Activated naive CD4-positive, alpha-beta T cell treated with anti-CD3 and anti-CD28 coated beads, Interleukin-2, amount 10 ng/mL, durations not matched to agents 7 days and 5 days (primary cell): ENCODE results near the gene TCP11L1.

Experiments
- CTCF ChIA-PET: fragments of 350-600 bp; sonication (Branson Sonifier 250); formaldehyde crosslinking; loops from one replicate; lab custom pipeline; 2021; ENCODE audit warnings: antibody characterized with exemption; lab: Charles Lee
- DNase-seq: peaks from one replicate; pipeline ENCODE4 v3.0.0-alpha.2; 2020
- H3K27ac Mint-ChIP-seq: one replicate; pipeline ENCODE4 v1.8.0; 2021; ENCODE audit warnings: mild to moderate bottlenecking, moderate library complexity, mixed read lengths
- H3K27me3 Mint-ChIP-seq: one replicate; pipeline ENCODE4 v1.8.0; 2021; ENCODE audit warnings: mild to moderate bottlenecking, mixed read lengths
- H3K36me3 Mint-ChIP-seq: one replicate; pipeline ENCODE4 v1.8.0; 2021; ENCODE audit warnings: mixed read lengths
- H3K4me1 Mint-ChIP-seq: one replicate; pipeline ENCODE4 v1.8.0; 2021; ENCODE audit warnings: mixed read lengths
- H3K4me3 Mint-ChIP-seq: one replicate; pipeline ENCODE4 v1.8.0; 2021; ENCODE audit warnings: mild to moderate bottlenecking, moderate library complexity, mixed read lengths
- H3K9me3 Mint-ChIP-seq: one replicate; pipeline ENCODE4 v1.8.0; 2021; ENCODE audit warnings: mixed read lengths

TCP11L1 gene

GRCh38 chr11:33039274-33040032 is at the start of gene TCP11L1:
Gene TCP11L1 (plus strand): TSS chr11:33039572. CDS start chr11:33043774, 4,202 bp downstream.
- H3K4me3 Mint-ChIP-seq: peak within 1 kb of the TSS; percentile 89
- H3K4me1 Mint-ChIP-seq: peaks cover 22% of the 10 kb centered on the region
- peak; percentile 87 for DNase-seq
- H3K9me3 Mint-ChIP-seq: no peaks in the 10 kb centered on the region
- H3K36me3 Mint-ChIP-seq: peaks cover 4% of the 10 kb centered on the region
- H3K27ac Mint-ChIP-seq: peak within 1 kb of the TSS; percentile 91
- H3K27me3 Mint-ChIP-seq: peaks cover 19% of the 10 kb centered on the region
- CTCF ChIA-PET: interaction anchor here (1.0 to 2.0 kb wide), 5 partner anchors 12 to 147 kb away, joined by 3 to 8 read pairs (median 4); partner anchors contain the start of gene QSER1

GRCh38 chr11:32990481-32990880 is 48.9 kb upstream of the TCP11L1 start:
- H3K27ac Mint-ChIP-seq: no peak overlapping the region
- no peak overlapping the region for H3K4me3 Mint-ChIP-seq
- CTCF ChIA-PET: no interaction called here
- no peaks in the 10 kb centered on the region for H3K4me1 Mint-ChIP-seq
- H3K9me3 Mint-ChIP-seq: peaks cover 5% of the 10 kb centered on the region
- DNase-seq: no peak
- peaks cover 30% of the 10 kb centered on the region for H3K27me3 Mint-ChIP-seq
- no peaks in the 10 kb centered on the region for H3K36me3 Mint-ChIP-seq

- Mint-ChIP-seq H3K27me3 (peaks cover 37% of the 10 kb centered on the region), H3K27ac (no peak overlapping the region), H3K9me3 (peaks cover 5% of the 10 kb centered on the region), H3K4me1 (no peaks in the 10 kb centered on the region), H3K36me3 (no peaks in the 10 kb centered on the region), H3K4me3 (no peak overlapping the region)
- DNase-seq: no peak
- CTCF ChIA-PET: no interaction called here
These were observed 47.9 kb upstream of the TCP11L1 start for GRCh38 chr11:32991427-32991826.

GRCh38 chr11:32991898-32992297 is 47.5 kb upstream of the TCP11L1 start:
- no peak overlapping the region for H3K4me3 Mint-ChIP-seq
- peaks cover 5% of the 10 kb centered on the region for H3K9me3 Mint-ChIP-seq
- H3K36me3 Mint-ChIP-seq: no peaks in the 10 kb centered on the region
- H3K27ac Mint-ChIP-seq: no peak overlapping the region
- CTCF ChIA-PET: no interaction called here
- peaks cover 37% of the 10 kb centered on the region for H3K27me3 Mint-ChIP-seq
- no peaks in the 10 kb centered on the region for H3K4me1 Mint-ChIP-seq
- no peak for DNase-seq

GRCh38 chr11:33000181-33000580 is 39.2 kb upstream of the TCP11L1 start:
- peaks cover 71% of the 10 kb centered on the region for H3K27me3 Mint-ChIP-seq
- H3K9me3 Mint-ChIP-seq: peaks cover 2% of the 10 kb centered on the region
- H3K27ac Mint-ChIP-seq: no peak overlapping the region
- CTCF ChIA-PET: interaction anchor here (1.2 kb wide), 1 partner anchor 65 kb away, joined by 3 read pairs; no protein-coding TSS in a partner anchor
- H3K4me3 Mint-ChIP-seq: no peak overlapping the region
- DNase-seq: no peak
- H3K36me3 Mint-ChIP-seq: no peaks in the 10 kb centered on the region
- H3K4me1 Mint-ChIP-seq: peaks cover 12% of the 10 kb centered on the region

GRCh38 chr11:33001281-33001680 is 38.1 kb upstream of the TCP11L1 start:
- DNase-seq: no peak
- Mint-ChIP-seq H3K9me3 (peaks cover 2% of the 10 kb centered on the region), H3K27me3 (peaks cover 68% of the 10 kb centered on the region), H3K36me3 (no peaks in the 10 kb centered on the region), H3K4me3 (no peak overlapping the region), H3K27ac (no peak overlapping the region), H3K4me1 (peaks cover 23% of the 10 kb centered on the region)
- CTCF ChIA-PET: no interaction called here

- H3K4me3 Mint-ChIP-seq: no peak overlapping the region
- no peak overlapping the region for H3K27ac Mint-ChIP-seq
- H3K4me1 Mint-ChIP-seq: peaks cover 28% of the 10 kb centered on the region
- H3K36me3 Mint-ChIP-seq: no peaks in the 10 kb centered on the region
- H3K27me3 Mint-ChIP-seq: peaks cover 75% of the 10 kb centered on the region
- DNase-seq: no peak
- H3K9me3 Mint-ChIP-seq: peaks cover 2% of the 10 kb centered on the region
- CTCF ChIA-PET: no interaction called here
These were observed 37.4 kb upstream of the TCP11L1 start for GRCh38 chr11:33001751-33002542.

- Mint-ChIP-seq H3K27ac (peak overlapping the region; percentile 16), H3K4me1 (peaks cover 28% of the 10 kb centered on the region), H3K4me3 (no peak overlapping the region), H3K36me3 (no peaks in the 10 kb centered on the region), H3K27me3 (peaks cover 70% of the 10 kb centered on the region), H3K9me3 (no peaks in the 10 kb centered on the region)
- CTCF ChIA-PET: no interaction called here
- peak; percentile 53 for DNase-seq
These were observed 34.2 kb upstream of the TCP11L1 start for GRCh38 chr11:33005175-33005574.

- Mint-ChIP-seq H3K4me3 (no peak overlapping the region), H3K27ac (no peak overlapping the region), H3K4me1 (peaks cover 31% of the 10 kb centered on the region), H3K27me3 (peaks cover 67% of the 10 kb centered on the region), H3K9me3 (no peaks in the 10 kb centered on the region), H3K36me3 (no peaks in the 10 kb centered on the region)
- no peak for DNase-seq
- CTCF ChIA-PET: no interaction called here
These were observed 33.4 kb upstream of the TCP11L1 start for GRCh38 chr11:33006010-33006409.

GRCh38 chr11:33013755-33014154 is 25.6 kb upstream of the TCP11L1 start:
- H3K27me3 Mint-ChIP-seq: peaks cover 68% of the 10 kb centered on the region
- H3K4me3 Mint-ChIP-seq: no peak overlapping the region
- H3K36me3 Mint-ChIP-seq: peaks cover 3% of the 10 kb centered on the region
- no peak overlapping the region for H3K27ac Mint-ChIP-seq
- DNase-seq: no peak
- CTCF ChIA-PET: interaction anchor here (1.0 kb wide), 1 partner anchor 52 kb away, joined by 3 read pairs; no protein-coding TSS in a partner anchor
- peaks cover 36% of the 10 kb centered on the region for H3K4me1 Mint-ChIP-seq
- peaks cover 2% of the 10 kb centered on the region for H3K9me3 Mint-ChIP-seq

- Mint-ChIP-seq H3K27me3 (peaks cover 61% of the 10 kb centered on the region), H3K27ac (no peak within 1 kb of the TSS), H3K4me1 (peaks cover 32% of the 10 kb centered on the region), H3K36me3 (peaks cover 3% of the 10 kb centered on the region), H3K9me3 (peaks cover 2% of the 10 kb centered on the region), H3K4me3 (peak within 1 kb of the TSS; percentile 79)
- CTCF ChIA-PET: interaction anchor here (0.9 to 1.3 kb wide), 2 partner anchors 16 to 50 kb away, joined by 3 read pairs; no protein-coding TSS in a partner anchor
- peak; percentile 82 for DNase-seq
These were observed 23.5 kb upstream of the TCP11L1 start, which contains the start of gene DEPDC7 for GRCh38 chr11:33015621-33016551. Gene DEPDC7 (plus strand): TSS chr11:33015878. CDS start chr11:33015956, 78 bp downstream.

GRCh38 chr11:33016654-33017053 is 22.7 kb upstream of the TCP11L1 start:
- Mint-ChIP-seq H3K4me1 (peaks cover 26% of the 10 kb centered on the region), H3K36me3 (peaks cover 3% of the 10 kb centered on the region), H3K9me3 (peaks cover 2% of the 10 kb centered on the region), H3K27me3 (peaks cover 58% of the 10 kb centered on the region), H3K27ac (no peak overlapping the region), H3K4me3 (peak overlapping the region; percentile 65)
- DNase-seq: no peak
- CTCF ChIA-PET: interaction anchor here (1.3 kb wide), 1 partner anchor 16 kb away, joined by 3 read pairs; no protein-coding TSS in a partner anchor

GRCh38 chr11:33017478-33017877 is 21.9 kb upstream of the TCP11L1 start:
- Mint-ChIP-seq H3K27ac (no peak overlapping the region), H3K9me3 (peaks cover 2% of the 10 kb centered on the region), H3K4me3 (no peak overlapping the region), H3K27me3 (peaks cover 58% of the 10 kb centered on the region), H3K36me3 (peaks cover 3% of the 10 kb centered on the region), H3K4me1 (peaks cover 20% of the 10 kb centered on the region)
- no peak for DNase-seq
- CTCF ChIA-PET: no interaction called here
